Pancreas (tissue), 10 donors: ENCODE data around the gene TNFAIP8L3. TPM values are rescaled to one million over a fixed set of nuclear protein-coding genes. Genes with fewer than 3 reads are reported as not detected.
"Not testable (repeated sequence)": the region's sequence is repeated elsewhere in the genome, so short reads cannot be mapped to it uniquely, and the experiment has no call there.

ENCODE experiments used
- ATAC-seq, 4 donors: fragments of 200-7000 bp; cut with Tn5 transposase; one replicate each; pipeline versions ENCODE4 v1.8.0 to v1.9.1; 2020; ENCODE audit warnings: mild to moderate bottlenecking in 4 of 4, moderate library complexity in 4 of 4
- DNase-seq, 6 donors: peaks; one replicate each; pipeline ENCODE4 v3.0.0-alpha.2; 2020
- FAIRE-seq: peaks from 2 replicates; lab custom pipeline; 2012; peaks lifted over from hg19 to GRCh38; lab: Jason Lieb, UNC
- H3K27ac ChIP-seq, 4 donors: fragments of 200-600 bp; sonication (generic); 1 replicate in 3 of 4; 2 replicates in 1 of 4; pipeline versions ENCODE4 v1.5.0 to v1.8.0; 2020
- H3K27me3 ChIP-seq, 4 donors: fragments of 200-600 bp; one replicate each; pipeline ENCODE4 v1.8.0; 2021
- H3K36me3 ChIP-seq, 3 donors: fragments of 200-600 bp; sonication (generic) in 1 of 3; one replicate each; pipeline versions ENCODE4 v1.5.0 to v1.8.0; 2020 to 2021
- H3K4me1 ChIP-seq, 3 donors: fragments of 200-600 bp; one replicate each; pipeline ENCODE4 v1.8.0; 2021
- H3K4me3 ChIP-seq, 4 donors: fragments of 200-600 bp; sonication (generic) in 2 of 4; one replicate each; pipeline versions ENCODE4 v1.5.0 to v1.8.0; 2020 to 2021
- H3K9me3 ChIP-seq, 4 donors: fragments of 200-600 bp; one replicate each; pipeline ENCODE4 v1.8.0; 2021
- CTCF ChIP-seq, 4 donors: fragments of 200-600 bp; sonication (generic) in 3 of 4; IDR thresholded peaks; one replicate each; pipeline versions ENCODE4 v1.5.0 to v1.8.0; 2021; ENCODE audit warnings: antibody characterized with exemption in 4 of 4
- WGBS, 2 donors: extraction: QIAGEN DNeasy Blood & Tissue Kit; methylation state at CpG; one replicate each; pipeline ENCODE4 v1.1.7; 2013; 5-methylcytosine and 5-hydroxymethylcytosine counted together
- intact Hi-C, 3 donors: fragments of 100-400 bp; cut with DNase I; formaldehyde crosslinking; loops; one replicate each; pipeline versions ENCODE4 v1.11.1 to v1.14.2; 2022
- polyA plus RNA-seq, 2 donors: library from polyadenylated mRNA; stranded (reverse); fragments of 200-250 nt; gene quantifications; one replicate each; pipeline ENCODE4 v1.2.3, GENCODE V29; 2013
- total RNA-seq, 6 donors: library from RNA; stranded (reverse); fragmentation: NEBNext Ultra II Directional in 4 of 6; extraction: Animal tissue kit (Norgen Biotek cat#: 25700) in 4 of 6; gene quantifications; one replicate each; pipeline versions ENCODE4 v1.2.1 to v1.2.4, GENCODE V29; 2021 to 2023
- donor health status: healthy with polysubstance abuse.
- donor health status: DM: no; HTN: no; CAD: no; lungs with moderate emphysema.
- donor health status: DM: no; HTN: no; CAD: no.
- donor health status: control.
- donor health status: control.
- donor health status: Bipolar disorder and iron deficiency.
- donor health status: DM: yes; HTN: yes; CAD: no.
- donor health status: DM: no; HTN: no; CAD: no.
- donor health status: DM: no; HTN: no; CAD: no.
- donor health status: DM: yes; HTN: yes; CAD: no.

Gene TNFAIP8L3
- total and polyA plus RNA-seq, 8 donors: 0.09 to 1.8 (median 0.72) TPM

- Histone ChIP-seq H3K4me1 (no peaks in the 10 kb centered on the region), H3K27ac (no peak overlapping the region), H3K36me3 (no peaks in the 10 kb centered on the region), H3K9me3 (no peaks in the 10 kb centered on the region), H3K4me3 (no peak overlapping the region), H3K27me3 (no peaks in the 10 kb centered on the region)
- ATAC-seq (no peak), FAIRE-seq (no peak), DNase-seq (no peak)
- WGBS, 2 donors: 95% methylated on average over 2 of the region's 2 CpGs
- intact Hi-C loops: no loop called here
- no peak for TF ChIP-seq CTCF (IDR thresholded peaks at IDR 0.05)
These were observed 34.0 kb upstream of the TNFAIP8L3 start for GRCh38 chr15:51128701-51129100.

GRCh38 chr15:51126842-51127241, 32.1 kb upstream of the TNFAIP8L3 start:
- intact Hi-C loops: no loop called here
- Histone ChIP-seq H3K9me3 (no peaks in the 10 kb centered on the region), H3K36me3 (no peaks in the 10 kb centered on the region), H3K4me1 (no peaks in the 10 kb centered on the region), H3K27me3 (no peaks in the 10 kb centered on the region), H3K27ac (no peak overlapping the region), H3K4me3 (no peak overlapping the region)
- no peak for TF ChIP-seq CTCF (IDR thresholded peaks at IDR 0.05)
- peak in 1 of 4 donors; percentile 23 for ATAC-seq
- no peak for FAIRE-seq
- 85 to 90% methylated on average over 3 of the region's 3 CpGs for WGBS, 2 donors
- no peak for DNase-seq

GRCh38 chr15:51123002-51123401, 28.3 kb upstream of the TNFAIP8L3 start:
- H3K27ac ChIP-seq, H3K9me3 ChIP-seq, H3K4me3 ChIP-seq, ATAC-seq, H3K4me1 ChIP-seq, H3K36me3 ChIP-seq, DNase-seq, intact Hi-C loops, H3K27me3 ChIP-seq: not testable (repeated sequence)
- FAIRE-seq: peak; percentile 80

- H3K4me1 ChIP-seq: no peaks in the 10 kb centered on the region
- no peak overlapping the region for H3K27ac ChIP-seq
- no peaks in the 10 kb centered on the region for H3K9me3 ChIP-seq
- H3K36me3 ChIP-seq: no peaks in the 10 kb centered on the region
- no peak overlapping the region for H3K4me3 ChIP-seq
- no peak for FAIRE-seq
- no peak for ATAC-seq
- intact Hi-C loops: no loop called here
- no peaks in the 10 kb centered on the region for H3K27me3 ChIP-seq
- WGBS, 2 donors: 97 to 98% methylated on average over 1 of the region's 1 CpG
- TF ChIP-seq CTCF (IDR thresholded peaks at IDR 0.05): no peak
- DNase-seq: no peak
These were observed 27.0 kb upstream of the TNFAIP8L3 start for GRCh38 chr15:51121631-51122225.

GRCh38 chr15:51121118-51121517, 26.4 kb upstream of the TNFAIP8L3 start:
- ATAC-seq: peak; percentile 67 to 82 (median 76)

More at GRCh38 chr15:51121118-51121517, 26.4 kb upstream of the TNFAIP8L3 start:
- Histone ChIP-seq H3K27ac (no peak overlapping the region), H3K9me3 (no peaks in the 10 kb centered on the region), H3K36me3 (no peaks in the 10 kb centered on the region), H3K27me3 (no peaks in the 10 kb centered on the region), H3K4me3 (no peak overlapping the region), H3K4me1 (no peaks in the 10 kb centered on the region)
- WGBS, 2 donors: 28 to 51% methylated on average over 2 of the region's 2 CpGs
- FAIRE-seq (no peak), DNase-seq (peak in 3 of 6 donors; percentile 4 to 53 (median 18))
- intact Hi-C loops: no loop called here
- no peak for TF ChIP-seq CTCF (IDR thresholded peaks at IDR 0.05)
